GM12891 (cell line): ENCODE measurements around the gene TP53TG3C. TPM values are rescaled to one million over a fixed set of nuclear protein-coding genes. Genes with fewer than 3 reads are reported as not detected.
"Not testable (repeated sequence)": the region's sequence is repeated elsewhere in the genome, so short reads cannot be mapped to it uniquely, and the experiment has no call there.

ENCODE experiments used
- DNase-seq: peaks from one replicate; pipeline ENCODE4 v3.0.0; 2011; ENCODE audit warnings: low spot score; ENCODE audit not compliant: insufficient read length
- FAIRE-seq: peaks from 2 replicates; lab custom pipeline; 2011; peaks lifted over from hg19 to GRCh38; lab: Jason Lieb, UNC
- polyA plus RNA-seq: library from polyadenylated mRNA; unstranded; fragments of >200 nt; gene quantifications from one replicate; pipeline ENCODE4 v1.2.1, GENCODE V29; 2012; ENCODE audit warnings: low read depth, missing spikeins, inconsistent platforms; ENCODE audit not compliant: missing spikeins

Gene TP53TG3C, protein sequence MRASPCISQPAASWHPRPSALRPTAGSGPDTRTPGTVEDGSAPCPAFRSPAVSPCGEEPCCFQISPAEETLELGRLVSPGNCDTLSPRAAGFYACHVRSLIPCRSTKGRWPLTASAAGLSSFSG
- polyA plus RNA-seq: not detected

DNA sequence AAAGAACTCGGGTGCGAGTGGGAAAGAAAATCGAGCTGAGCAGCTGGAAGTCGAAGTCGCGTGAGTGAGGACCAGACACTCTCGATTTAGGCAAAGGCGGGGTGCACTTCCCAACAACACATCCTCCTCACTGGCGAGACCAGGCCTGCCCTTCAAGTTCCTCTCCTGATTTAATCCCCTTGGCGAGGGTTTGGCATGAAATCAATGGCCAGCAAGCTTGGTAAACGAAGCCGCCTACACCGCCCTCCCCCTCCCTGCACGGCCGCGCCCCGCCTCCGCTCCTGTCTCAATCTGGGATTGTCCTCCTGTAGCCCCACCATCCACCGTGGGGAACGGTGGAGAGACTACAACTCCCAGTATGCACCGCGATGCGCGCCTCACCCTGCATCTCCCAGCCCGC, at the start of gene TP53TG3C:
Gene TP53TG3C, plus strand, starts transcription at position 301 of the 400 bp plus-strand sequence. Its CDS starts 68 bp downstream, at position 369.
- not testable (repeated sequence) for FAIRE-seq, DNase-seq
